Panc1 (cell line): ENCODE results near the gene MYBBP1A.

ENCODE experiments used
- CTCF ChIP-seq: fragments of 450-650 bp; IDR thresholded peaks from 2 replicates; pipeline ENCODE4 v1.5.1; 2017; ENCODE audit warnings: mild to moderate bottlenecking
- POLR2AphosphoS5 ChIP-seq: IDR thresholded peaks from 2 replicates; pipeline ENCODE4 v1.6.1; 2012; ENCODE audit warnings: mild to moderate bottlenecking, low read depth, low read length, moderate library complexity
- REST ChIP-seq, 2 experiments: IDR thresholded peaks; 2 replicates each; pipeline ENCODE4 v1.6.1; 2011 to 2012; ENCODE audit warnings: low read depth in 2 of 2, control low read depth in 1 of 2, low read length in 1 of 2, mild to moderate bottlenecking in 1 of 2, moderate library complexity in 1 of 2; ENCODE audit not compliant: insufficient read depth in 1 of 2
- SIN3A ChIP-seq: IDR thresholded peaks from 2 replicates; pipeline ENCODE4 v1.6.1; 2012; ENCODE audit warnings: low read depth, mild to moderate bottlenecking, low read length, moderate library complexity, borderline replicate concordance; ENCODE audit not compliant: insufficient read depth
- TCF7L2 ChIP-seq: IDR thresholded peaks from 2 replicates; pipeline ENCODE4 v1.6.1; 2011; ENCODE audit warnings: mild to moderate bottlenecking, low read depth, low read length, inconsistent platforms

- TF ChIP-seq CTCF (no peak), SIN3A (no peak), POLR2AphosphoS5 (no peak), REST (IDR thresholded peaks at IDR 0.05; ENCODE audit: insufficient read depth in 1 of 2, low read depth in 2 of 2, low read length in 1 of 2) (no peak), TCF7L2 (no peak)
These were observed 19.4 kb upstream of the MYBBP1A start for GRCh38 chr17:4574448-4575045.
